K562 (cell line): ENCODE results near the gene EPB41L4B.

Source experiments
- CBX8 ChIP-seq: fragments of 200-600 bp; sonication (generic); IDR thresholded peaks from 2 replicates; pipeline ENCODE4 v1.6.1; 2012; ENCODE audit warnings: borderline replicate concordance, mixed run types, low read depth, mild to moderate bottlenecking, moderate library complexity, mixed read lengths, low read length, control low read depth, inconsistent platforms; ENCODE audit not compliant: poor library complexity, severe bottlenecking; ENCODE audit errors: extremely low read depth
- ELF4 ChIP-seq: fragments of 450-650 bp; formaldehyde crosslinking; IDR thresholded peaks from 2 replicates; pipeline ENCODE4 v1.4.0; 2022; ENCODE audit warnings: missing genetic modification characterization
- GTF2F1 ChIP-seq: IDR thresholded peaks from 2 replicates; pipeline ENCODE4 v1.6.1; 2011; ENCODE audit warnings: low read depth, low read length, improper control_type of control experiment
- JUNB ChIP-seq: fragments of 450-650 bp; formaldehyde crosslinking; conservative IDR thresholded peaks from 2 replicates; pipeline ENCODE4 v1.4.0; 2020; ENCODE audit warnings: mild to moderate bottlenecking
- RAD21 ChIP-seq, 2 experiments: fragments of 250-450 bp in 1 of 2; fragments of 450-650 bp in 1 of 2; sonication (Bioruptor Pico) in 1 of 2; formaldehyde crosslinking in 1 of 2; IDR thresholded peaks in 1 of 2; conservative IDR thresholded peaks in 1 of 2; 2 replicates each; pipeline versions ENCODE4 v1.4.0 to v1.8.0; 2020 to 2022; ENCODE audit warnings: mild to moderate bottlenecking in 2 of 2, moderate library complexity in 1 of 2
- SIN3B ChIP-seq: fragments of 450-650 bp; IDR thresholded peaks from 2 replicates; pipeline ENCODE4 v1.6.1; 2017; ENCODE audit warnings: low read depth, mild to moderate bottlenecking, moderate library complexity
- ZNF134 ChIP-seq: fragments of 250-450 bp; sonication (Bioruptor Pico); conservative IDR thresholded peaks from 2 replicates; pipeline ENCODE4 v1.4.0; 2020
- ZNF780A ChIP-seq: fragments of 250-450 bp; sonication (Bioruptor Pico); IDR thresholded peaks from 2 replicates; pipeline ENCODE4 v1.5.0; 2021; ENCODE audit warnings: mild to moderate bottlenecking
- TF ChIP-seq, protein P1 (sequence below), 3 experiments: IDR thresholded peaks in 2 of 3; conservative IDR thresholded peaks in 1 of 3; 2 replicates each; pipeline ENCODE4 v1.5.1; 2011 to 2012; ENCODE audit warnings: low read length in 3 of 3, mild to moderate bottlenecking in 3 of 3, control low read depth in 2 of 3, improper control_type of control experiment in 1 of 3, inconsistent platforms in 1 of 3, low read depth in 1 of 3, mixed read lengths in 1 of 3, moderate library complexity in 1 of 3; ENCODE audit not compliant: insufficient read depth in 2 of 3
- TF ChIP-seq, protein P2 (sequence below): sonication (generic); formaldehyde crosslinking; IDR thresholded peaks from 2 replicates; pipeline ENCODE4 v1.8.0; 2022; ENCODE audit warnings: mild to moderate bottlenecking, low read depth, missing genetic modification reagents

DNA sequence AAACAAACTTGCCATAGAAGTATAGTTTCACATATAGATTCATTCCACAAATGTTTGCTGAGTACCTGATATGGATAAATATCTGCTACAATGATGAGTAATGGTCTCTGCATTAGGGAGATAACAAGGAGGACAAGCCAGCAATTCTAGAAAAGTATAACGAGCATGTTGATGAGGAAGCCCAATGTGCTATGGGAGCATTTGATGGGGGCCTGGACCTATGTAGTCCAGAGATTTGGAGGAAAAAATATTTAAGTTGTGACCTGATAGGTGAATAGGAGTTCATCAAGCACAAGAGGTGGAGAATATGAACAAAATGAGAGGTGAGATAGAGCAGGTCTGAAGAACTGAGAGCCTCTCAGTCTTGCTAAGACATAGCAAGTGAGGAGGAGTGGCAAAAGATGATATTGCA, 186.7 kb downstream of the EPB41L4B start:
- no peak for TF ChIP-seq ZNF134 (CRISPR knock-in tag)
- no peak for TF ChIP-seq JUNB (CRISPR knock-in tag)
- no peak for TF ChIP-seq RAD21 (CRISPR knock-in tag; conservative IDR thresholded peaks at IDR 0.05 in 1 of 2, IDR thresholded peaks at IDR 0.05 in 1 of 2)
- TF ChIP-seq CBX8 = no peak
- TF ChIP-seq, protein P1, sequence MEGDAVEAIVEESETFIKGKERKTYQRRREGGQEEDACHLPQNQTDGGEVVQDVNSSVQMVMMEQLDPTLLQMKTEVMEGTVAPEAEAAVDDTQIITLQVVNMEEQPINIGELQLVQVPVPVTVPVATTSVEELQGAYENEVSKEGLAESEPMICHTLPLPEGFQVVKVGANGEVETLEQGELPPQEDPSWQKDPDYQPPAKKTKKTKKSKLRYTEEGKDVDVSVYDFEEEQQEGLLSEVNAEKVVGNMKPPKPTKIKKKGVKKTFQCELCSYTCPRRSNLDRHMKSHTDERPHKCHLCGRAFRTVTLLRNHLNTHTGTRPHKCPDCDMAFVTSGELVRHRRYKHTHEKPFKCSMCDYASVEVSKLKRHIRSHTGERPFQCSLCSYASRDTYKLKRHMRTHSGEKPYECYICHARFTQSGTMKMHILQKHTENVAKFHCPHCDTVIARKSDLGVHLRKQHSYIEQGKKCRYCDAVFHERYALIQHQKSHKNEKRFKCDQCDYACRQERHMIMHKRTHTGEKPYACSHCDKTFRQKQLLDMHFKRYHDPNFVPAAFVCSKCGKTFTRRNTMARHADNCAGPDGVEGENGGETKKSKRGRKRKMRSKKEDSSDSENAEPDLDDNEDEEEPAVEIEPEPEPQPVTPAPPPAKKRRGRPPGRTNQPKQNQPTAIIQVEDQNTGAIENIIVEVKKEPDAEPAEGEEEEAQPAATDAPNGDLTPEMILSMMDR (IDR thresholded peaks at IDR 0.05 in 2 of 3, conservative IDR thresholded peaks at IDR 0.05 in 1 of 3; ENCODE audit: insufficient read depth in 2 of 3, low read depth in 1 of 3, low read length in 3 of 3) = no peak
- TF ChIP-seq, protein P2, sequence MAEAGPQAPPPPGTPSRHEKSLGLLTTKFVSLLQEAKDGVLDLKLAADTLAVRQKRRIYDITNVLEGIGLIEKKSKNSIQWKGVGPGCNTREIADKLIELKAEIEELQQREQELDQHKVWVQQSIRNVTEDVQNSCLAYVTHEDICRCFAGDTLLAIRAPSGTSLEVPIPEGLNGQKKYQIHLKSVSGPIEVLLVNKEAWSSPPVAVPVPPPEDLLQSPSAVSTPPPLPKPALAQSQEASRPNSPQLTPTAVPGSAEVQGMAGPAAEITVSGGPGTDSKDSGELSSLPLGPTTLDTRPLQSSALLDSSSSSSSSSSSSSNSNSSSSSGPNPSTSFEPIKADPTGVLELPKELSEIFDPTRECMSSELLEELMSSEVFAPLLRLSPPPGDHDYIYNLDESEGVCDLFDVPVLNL = no peak
- no peak for TF ChIP-seq ELF4 (CRISPR knock-in tag)
- TF ChIP-seq SIN3B = no peak
- TF ChIP-seq ZNF780A = no peak
- TF ChIP-seq GTF2F1 = no peak
